WI38 (cell line): ENCODE data around the gene TRRAP.

Experiments used
- H3K4me3 ChIP-seq: 2 replicates; pipeline ENCODE4 v1.5.1; 2011; ENCODE audit warnings: low read depth, mild to moderate bottlenecking, control low read depth, low read length
- TF ChIP-seq, protein P1 (sequence below): IDR thresholded peaks from 2 replicates; pipeline ENCODE4 v1.5.1; 2012; ENCODE audit warnings: low read depth, mild to moderate bottlenecking, control low read depth, low read length

The TRRAP gene

DNA sequence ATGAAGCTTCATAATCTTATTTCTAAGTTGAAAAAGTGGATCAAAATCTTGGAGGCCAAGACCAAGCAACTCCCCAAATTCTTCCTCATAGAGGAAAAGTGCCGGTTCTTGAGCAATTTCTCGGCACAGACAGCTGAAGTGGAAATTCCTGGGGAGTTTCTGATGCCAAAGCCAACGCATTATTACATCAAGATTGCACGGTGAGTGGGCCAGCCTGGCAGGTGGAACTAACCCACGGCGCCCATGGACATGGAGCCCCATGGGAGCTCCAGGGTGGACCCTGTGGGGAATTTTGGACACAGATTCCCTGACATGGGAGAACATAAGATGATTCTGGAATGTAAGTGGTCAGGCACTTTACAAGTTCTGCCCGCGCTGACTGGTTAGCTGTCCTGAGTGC, 125.9 kb downstream of the TRRAP start:
- TF ChIP-seq, protein P1, sequence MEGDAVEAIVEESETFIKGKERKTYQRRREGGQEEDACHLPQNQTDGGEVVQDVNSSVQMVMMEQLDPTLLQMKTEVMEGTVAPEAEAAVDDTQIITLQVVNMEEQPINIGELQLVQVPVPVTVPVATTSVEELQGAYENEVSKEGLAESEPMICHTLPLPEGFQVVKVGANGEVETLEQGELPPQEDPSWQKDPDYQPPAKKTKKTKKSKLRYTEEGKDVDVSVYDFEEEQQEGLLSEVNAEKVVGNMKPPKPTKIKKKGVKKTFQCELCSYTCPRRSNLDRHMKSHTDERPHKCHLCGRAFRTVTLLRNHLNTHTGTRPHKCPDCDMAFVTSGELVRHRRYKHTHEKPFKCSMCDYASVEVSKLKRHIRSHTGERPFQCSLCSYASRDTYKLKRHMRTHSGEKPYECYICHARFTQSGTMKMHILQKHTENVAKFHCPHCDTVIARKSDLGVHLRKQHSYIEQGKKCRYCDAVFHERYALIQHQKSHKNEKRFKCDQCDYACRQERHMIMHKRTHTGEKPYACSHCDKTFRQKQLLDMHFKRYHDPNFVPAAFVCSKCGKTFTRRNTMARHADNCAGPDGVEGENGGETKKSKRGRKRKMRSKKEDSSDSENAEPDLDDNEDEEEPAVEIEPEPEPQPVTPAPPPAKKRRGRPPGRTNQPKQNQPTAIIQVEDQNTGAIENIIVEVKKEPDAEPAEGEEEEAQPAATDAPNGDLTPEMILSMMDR: no peak

DNA sequence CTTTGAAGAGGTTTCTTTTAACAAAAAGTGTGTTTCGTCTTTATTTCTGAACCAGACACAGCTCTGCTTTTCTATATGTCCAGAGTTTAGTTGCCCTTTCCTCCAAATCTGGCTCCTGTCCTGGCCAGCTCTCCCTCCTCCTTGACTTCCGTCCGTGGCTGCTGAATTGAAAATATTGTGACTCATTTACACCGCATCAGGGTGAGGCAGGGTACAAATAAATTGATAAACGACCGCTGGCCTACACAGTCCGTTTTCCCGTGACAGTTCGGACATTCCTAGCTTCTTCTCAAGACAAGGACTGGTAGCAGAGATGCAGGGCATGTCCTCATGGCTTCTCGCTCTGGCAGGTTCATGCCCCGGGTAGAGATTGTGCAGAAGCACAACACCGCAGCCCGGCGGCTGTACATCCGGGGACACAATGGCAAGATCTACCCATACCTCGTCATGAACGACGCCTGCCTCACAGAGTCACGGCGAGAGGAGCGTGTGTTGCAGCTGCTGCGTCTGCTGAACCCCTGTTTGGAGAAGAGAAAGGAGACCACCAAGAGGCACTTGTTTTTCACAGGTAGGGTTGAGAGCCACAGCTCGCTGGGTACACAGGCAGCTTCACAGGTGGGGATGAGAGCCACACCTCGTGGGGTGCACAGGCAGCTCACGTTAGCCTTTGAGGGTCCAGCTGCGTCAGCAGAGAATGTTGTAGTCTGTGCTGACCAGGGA, 126.6 kb downstream of the TRRAP start:
- H3K4me3 ChIP-seq: no peak overlapping the region

More for the DNA sequence above, 125.9 kb downstream of the TRRAP start:
- H3K4me3 ChIP-seq: no peak overlapping the region

DNA sequence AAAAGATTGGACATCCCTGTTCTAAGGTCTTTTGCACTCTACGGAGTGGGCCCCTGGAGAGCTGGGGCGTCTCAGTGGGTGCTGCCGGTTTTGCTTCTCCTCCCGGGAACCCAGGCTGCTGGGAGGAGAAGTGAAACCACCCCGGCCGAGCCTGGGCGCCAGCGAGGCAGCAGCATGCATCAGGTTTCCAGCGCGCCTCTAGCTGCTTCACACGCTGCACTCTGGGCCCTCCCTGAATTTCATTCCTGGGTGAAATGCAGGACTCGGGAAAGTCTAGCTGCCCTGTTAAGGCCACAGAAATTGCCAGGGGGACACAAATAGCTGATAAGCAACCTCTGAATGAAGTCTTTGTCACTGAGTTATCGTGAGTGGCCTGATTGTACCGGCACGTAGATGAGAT, 127.4 kb downstream of the TRRAP start:
- TF ChIP-seq, protein P1: no peak
- H3K4me3 ChIP-seq: no peak overlapping the region

More for the DNA sequence above, 126.6 kb downstream of the TRRAP start:
- TF ChIP-seq, protein P1: no peak

DNA sequence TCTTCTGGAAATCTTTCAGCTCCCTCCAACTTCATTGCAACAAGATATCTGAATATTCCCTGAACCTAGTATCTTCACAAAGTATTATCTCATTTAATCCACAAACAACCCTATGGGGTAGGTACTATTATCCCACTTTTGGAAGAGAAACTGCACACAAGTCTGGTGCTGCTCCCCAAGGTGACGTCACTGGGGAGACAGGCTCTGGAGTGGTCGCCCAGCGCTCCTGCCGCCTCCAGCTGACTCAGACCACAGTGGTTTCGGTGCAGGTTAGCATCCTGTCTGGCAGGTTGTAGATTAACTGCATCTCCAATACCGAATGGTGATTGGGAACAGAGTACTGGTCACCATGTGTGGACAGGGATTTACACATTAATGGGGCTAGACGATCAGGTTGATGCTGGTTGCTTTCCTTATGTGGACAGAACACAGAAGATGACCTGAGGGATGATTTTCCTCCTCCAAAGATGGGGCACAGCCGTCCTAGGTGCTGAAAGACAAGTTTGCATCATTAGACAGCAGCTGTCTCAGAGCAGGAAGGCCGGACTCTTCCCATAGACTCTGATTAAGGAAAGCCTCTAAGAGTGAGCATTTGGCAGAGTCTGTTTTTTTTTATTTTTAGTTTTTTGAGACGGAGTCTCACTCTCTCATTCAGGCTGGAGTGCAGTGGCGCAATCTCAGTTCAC, 128.6 kb downstream of the TRRAP start:
- H3K4me3 ChIP-seq: no peak overlapping the region
- TF ChIP-seq, protein P1: no peak

DNA sequence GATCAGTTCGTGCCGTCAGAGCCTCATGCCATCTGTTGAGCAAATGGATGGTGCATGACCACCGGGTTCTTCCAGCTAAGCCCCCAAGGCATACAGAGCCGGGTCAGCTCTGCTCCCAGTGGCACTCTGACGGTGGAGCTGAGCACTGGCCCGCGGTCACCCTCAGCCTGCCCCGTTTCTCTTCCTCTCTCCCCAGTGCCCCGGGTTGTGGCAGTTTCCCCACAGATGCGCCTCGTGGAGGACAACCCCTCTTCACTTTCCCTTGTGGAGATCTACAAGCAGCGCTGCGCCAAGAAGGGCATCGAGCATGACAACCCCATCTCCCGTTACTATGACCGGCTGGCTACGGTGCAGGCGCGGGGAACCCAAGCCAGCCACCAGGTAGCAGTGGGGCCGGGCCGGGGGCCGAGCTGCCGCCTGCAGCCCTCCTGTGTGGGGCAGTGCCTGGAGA, 129.9 kb downstream of the TRRAP start:
- H3K4me3 ChIP-seq: no peak overlapping the region
- TF ChIP-seq, protein P1: no peak

DNA sequence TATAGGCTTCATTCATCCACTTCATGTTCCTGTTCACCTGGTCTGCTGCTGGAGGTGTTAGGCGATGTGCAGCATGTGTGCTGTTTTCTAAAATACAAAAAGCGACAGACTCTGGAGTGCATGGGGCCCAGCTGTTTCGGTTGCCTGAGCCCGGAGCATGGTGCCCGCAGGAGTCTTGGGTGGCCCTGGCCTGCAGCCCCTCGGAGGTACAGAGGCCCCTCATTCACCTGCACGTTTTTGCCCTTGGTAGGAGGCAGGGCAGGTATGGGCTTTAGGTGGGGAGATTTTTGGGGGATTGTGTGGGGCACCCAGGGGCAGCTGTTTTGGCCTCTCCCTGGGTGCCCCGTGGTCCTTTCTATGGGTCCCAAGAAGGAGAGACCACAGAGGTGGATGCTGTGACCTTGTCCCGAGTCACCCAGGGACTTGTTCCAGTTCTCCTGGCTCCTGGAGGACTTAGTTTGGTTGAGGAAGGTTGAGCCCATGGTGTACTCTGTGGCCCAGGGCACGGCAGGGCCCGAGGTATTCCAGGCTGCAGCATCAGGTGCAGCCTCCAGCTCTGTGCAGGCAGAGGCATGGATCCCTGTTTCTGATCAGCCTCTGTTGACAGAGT, 130.7 kb downstream of the TRRAP start:
- H3K4me3 ChIP-seq: no peak overlapping the region
- TF ChIP-seq, protein P1: no peak

DNA sequence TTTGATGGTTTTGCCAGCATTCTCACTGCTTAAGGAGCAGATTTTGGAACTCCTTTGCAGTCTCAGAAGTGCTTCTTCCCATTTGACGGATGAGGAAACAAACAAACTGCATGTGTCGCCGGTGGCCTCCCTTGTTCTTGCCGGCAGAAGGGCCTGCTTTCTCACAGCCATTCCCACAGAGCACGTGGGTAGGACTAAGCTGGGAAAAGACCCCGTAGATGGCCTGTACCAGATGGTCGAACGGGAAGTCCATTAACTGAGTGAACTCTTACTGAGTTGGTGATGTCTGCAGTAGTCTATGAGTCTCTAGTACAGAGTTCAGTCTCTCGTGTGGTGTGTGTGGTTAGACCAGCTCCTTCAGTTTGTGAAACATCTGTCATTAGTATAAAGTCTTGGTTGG, 131.9 kb downstream of the TRRAP start:
- TF ChIP-seq, protein P1: no peak
- no peak overlapping the region for H3K4me3 ChIP-seq
